Brain microvascular endothelial cell (primary cell): ENCODE measurements around the gene RNF217.
"Not testable (repeated sequence)": the region's sequence is repeated elsewhere in the genome, so short reads cannot be mapped to it uniquely, and the experiment has no call there.

ENCODE experiments used
- DNase-seq: peaks from one replicate; pipeline ENCODE4 v3.0.0-alpha.2; 2020
- H3K27ac ChIP-seq: fragments of 250-450 bp; sonication (Bioruptor Pico); 2 replicates; pipeline ENCODE4 v1.5.1; 2020; ENCODE audit warnings: mild to moderate bottlenecking, moderate library complexity
- H3K27me3 ChIP-seq: fragments of 250-450 bp; sonication (Bioruptor Pico); replicated peaks from 2 replicates; pipeline ENCODE4 v1.5.1; 2020; ENCODE audit warnings: mild to moderate bottlenecking
- H3K36me3 ChIP-seq: fragments of 250-450 bp; sonication (Bioruptor Pico); replicated peaks from 2 replicates; pipeline ENCODE4 v1.5.1; 2020; ENCODE audit warnings: mild to moderate bottlenecking
- H3K4me3 ChIP-seq: 2 replicates; pipeline ENCODE4 v1.5.1; 2011; ENCODE audit warnings: low read depth, mild to moderate bottlenecking, control low read depth, low read length, moderate library complexity
- in situ Hi-C: cut with HindIII; loops from 2 replicates; pipeline ENCODE4 v1.10.0; 2017; ENCODE audit warnings: low sequenced_read_pairs, low pct_ligation_motif_present
- TF ChIP-seq, protein P1 (sequence below): IDR thresholded peaks from 2 replicates; pipeline ENCODE4 v1.5.1; 2011; ENCODE audit warnings: low read depth, mild to moderate bottlenecking, moderate library complexity, low read length, control low read depth, inconsistent platforms; ENCODE audit errors: missing control alignments

RNF217 gene

DNA sequence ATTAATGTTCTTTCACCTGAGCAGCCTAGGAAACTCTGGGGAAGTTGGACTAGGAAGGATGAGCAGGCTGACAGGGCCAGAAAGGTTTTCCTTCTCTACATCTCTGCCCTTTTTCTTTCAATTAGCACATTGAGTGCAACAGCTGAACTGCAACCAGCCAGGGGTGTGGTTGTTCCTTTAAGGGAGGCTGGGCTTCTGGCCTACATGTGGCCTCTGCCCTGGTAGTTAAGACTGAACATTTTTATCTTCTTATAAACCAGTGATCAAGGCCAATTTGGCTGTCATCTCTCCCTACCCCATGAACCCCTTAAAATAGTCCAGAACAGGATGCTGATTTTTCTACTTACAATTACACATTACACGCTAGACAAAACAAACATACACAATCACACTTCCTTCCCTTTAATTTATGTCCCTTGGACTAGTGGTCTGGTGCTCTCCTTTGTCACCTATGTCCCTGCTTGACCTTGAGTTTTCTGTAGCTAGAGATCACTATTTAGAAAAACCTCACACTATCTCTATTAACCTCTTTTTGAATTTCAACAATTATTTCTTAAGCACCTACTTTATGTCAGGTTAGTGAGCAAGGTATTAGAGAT lies 60.3 kb downstream of the RNF217 start:
- no peaks in the 10 kb centered on the region for H3K27me3 ChIP-seq
- H3K4me3 ChIP-seq = no peak overlapping the region
- DNase-seq = no peak
- TF ChIP-seq, protein P1, sequence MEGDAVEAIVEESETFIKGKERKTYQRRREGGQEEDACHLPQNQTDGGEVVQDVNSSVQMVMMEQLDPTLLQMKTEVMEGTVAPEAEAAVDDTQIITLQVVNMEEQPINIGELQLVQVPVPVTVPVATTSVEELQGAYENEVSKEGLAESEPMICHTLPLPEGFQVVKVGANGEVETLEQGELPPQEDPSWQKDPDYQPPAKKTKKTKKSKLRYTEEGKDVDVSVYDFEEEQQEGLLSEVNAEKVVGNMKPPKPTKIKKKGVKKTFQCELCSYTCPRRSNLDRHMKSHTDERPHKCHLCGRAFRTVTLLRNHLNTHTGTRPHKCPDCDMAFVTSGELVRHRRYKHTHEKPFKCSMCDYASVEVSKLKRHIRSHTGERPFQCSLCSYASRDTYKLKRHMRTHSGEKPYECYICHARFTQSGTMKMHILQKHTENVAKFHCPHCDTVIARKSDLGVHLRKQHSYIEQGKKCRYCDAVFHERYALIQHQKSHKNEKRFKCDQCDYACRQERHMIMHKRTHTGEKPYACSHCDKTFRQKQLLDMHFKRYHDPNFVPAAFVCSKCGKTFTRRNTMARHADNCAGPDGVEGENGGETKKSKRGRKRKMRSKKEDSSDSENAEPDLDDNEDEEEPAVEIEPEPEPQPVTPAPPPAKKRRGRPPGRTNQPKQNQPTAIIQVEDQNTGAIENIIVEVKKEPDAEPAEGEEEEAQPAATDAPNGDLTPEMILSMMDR = no peak
- in situ Hi-C loops = no loop called here
- H3K27ac ChIP-seq = no peak overlapping the region
- no peaks in the 10 kb centered on the region for H3K36me3 ChIP-seq

DNA sequence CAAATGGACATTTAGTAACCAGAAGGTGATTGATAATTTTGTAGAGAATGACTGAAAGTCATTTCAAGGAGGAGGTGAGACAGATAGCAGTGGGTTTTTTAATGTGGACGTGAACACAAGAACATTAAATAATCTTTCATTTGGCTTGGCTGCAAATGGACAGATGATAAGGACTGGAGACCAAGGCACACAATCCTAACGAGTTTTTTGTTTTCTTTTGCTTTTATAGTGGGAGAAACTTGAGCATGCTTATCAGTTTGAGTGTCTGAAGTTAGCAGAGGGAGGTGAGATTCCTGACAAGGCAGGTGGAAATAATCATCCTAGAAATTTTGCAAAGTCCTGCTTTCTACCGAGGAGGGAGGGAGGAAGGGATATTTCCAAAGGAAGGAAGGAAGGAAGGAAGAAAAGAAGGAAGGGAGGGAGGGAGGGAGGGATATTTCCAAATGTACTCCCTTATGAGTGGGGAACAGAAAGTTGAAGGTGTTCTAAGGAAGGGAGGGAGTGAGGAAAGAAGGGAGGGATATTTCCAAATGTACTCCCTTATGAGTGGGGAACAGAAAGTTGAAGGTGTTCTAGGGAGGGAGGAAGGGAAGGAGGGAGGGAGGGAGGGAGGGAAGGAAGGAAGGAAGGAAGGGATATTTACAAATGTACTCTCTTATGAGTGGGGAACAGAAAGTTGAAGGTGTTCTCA lies 63.1 kb downstream of the RNF217 start:
- in situ Hi-C loops = no loop called here

DNA sequence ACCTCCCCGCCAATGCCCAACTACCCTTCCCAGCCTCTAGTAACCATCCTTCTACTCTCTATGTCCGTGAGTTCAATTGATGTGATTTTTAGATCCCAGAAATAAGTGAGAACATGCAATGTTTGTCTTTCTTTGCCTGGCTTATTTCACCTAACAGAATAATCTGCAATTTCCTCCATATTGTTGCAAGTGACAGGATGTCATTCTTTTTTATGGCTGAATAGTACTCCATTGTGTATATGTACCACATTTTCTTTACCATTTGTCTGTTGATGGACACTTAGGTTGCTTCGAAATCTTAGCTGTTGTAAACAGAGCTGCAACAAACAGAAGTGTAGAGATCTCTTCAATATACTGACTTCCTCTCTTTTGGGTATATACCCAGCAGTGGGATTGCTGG lies 65.0 kb downstream of the RNF217 start:
- Histone ChIP-seq H3K36me3 (no peaks in the 10 kb centered on the region), H3K27ac (no peak overlapping the region), H3K4me3 (no peak overlapping the region), H3K27me3 (no peaks in the 10 kb centered on the region)
- no peak for DNase-seq
- in situ Hi-C loops = no loop called here
- TF ChIP-seq, protein P1 = no peak

More for the DNA sequence above, 63.1 kb downstream of the RNF217 start:
- H3K27ac ChIP-seq = no peak overlapping the region
- H3K27me3 ChIP-seq = no peaks in the 10 kb centered on the region
- H3K36me3 ChIP-seq = no peaks in the 10 kb centered on the region
- no peak for DNase-seq
- TF ChIP-seq, protein P1 = no peak
- no peak overlapping the region for H3K4me3 ChIP-seq

DNA sequence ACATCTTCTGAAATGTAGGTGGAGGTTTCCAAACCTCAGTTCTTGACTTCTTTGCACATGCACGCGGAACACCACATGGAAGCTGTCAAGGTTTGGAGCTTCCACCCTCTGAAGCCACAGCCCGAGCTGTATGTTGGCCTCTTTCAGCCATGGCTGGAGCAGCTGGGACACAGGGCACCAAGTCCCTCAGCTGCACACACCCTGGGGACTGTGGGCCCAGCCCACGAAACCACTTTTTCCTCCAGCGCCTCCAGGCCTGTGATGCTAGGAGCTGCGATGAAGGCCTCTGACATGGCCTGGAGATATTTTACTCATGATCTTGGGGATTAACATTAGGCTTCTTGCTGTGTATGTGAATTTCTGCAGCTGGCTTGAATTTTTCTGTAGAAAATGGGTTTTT lies 68.7 kb downstream of the RNF217 start:
- no peak overlapping the region for H3K27ac ChIP-seq
- no peaks in the 10 kb centered on the region for H3K27me3 ChIP-seq
- TF ChIP-seq, protein P1 = no peak
- H3K36me3 ChIP-seq = no peaks in the 10 kb centered on the region
- no peak for DNase-seq
- in situ Hi-C loops = no loop called here
- no peak overlapping the region for H3K4me3 ChIP-seq

DNA sequence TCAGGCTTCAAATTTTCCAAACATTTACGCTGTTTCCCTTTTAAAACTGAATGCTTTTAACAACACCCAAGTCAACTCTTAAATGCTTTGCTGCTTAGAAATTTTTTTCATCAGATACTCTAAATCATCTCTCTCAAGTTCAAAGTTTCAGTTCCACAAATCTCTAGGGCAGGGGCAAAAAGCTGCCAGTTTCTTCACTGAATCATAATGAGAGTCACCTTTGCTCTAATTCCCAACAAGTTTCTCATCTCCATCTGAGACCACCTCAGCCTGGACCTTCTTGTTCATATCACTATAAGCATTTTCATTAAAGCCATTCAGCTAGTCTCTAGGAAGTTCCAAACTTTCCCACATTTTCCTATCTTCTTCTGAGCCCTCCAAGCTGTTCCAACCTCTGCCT lies 69.1 kb downstream of the RNF217 start:
- TF ChIP-seq, protein P1 = no peak

DNA sequence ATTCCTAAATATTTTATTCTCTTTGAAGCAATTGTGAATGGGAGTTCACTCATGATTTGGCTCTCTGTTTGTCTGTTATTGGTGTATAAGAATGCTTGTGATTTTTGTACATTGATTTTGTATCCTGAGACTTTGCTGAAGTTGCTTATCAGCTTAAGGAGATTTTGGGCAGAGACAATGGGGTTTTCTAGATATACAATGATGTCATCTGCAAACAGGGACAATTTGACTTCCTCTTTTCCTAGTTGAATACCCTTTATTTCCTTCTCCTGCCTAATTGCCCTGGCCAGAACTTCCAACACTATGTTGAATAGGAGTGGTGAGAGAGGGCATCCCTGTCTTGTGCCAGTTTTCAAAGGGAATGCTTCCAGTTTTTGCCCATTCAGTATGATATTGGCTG lies 72.7 kb downstream of the RNF217 start:
- H3K27ac ChIP-seq, H3K27me3 ChIP-seq, H3K36me3 ChIP-seq, H3K4me3 ChIP-seq, in situ Hi-C loops, DNase-seq: not testable (repeated sequence)

More for the DNA sequence above, 69.1 kb downstream of the RNF217 start:
- in situ Hi-C loops = no loop called here
- no peaks in the 10 kb centered on the region for H3K36me3 ChIP-seq
- DNase-seq = no peak
- H3K27me3 ChIP-seq = no peaks in the 10 kb centered on the region
- H3K4me3 ChIP-seq = no peak overlapping the region
- no peak overlapping the region for H3K27ac ChIP-seq

DNA sequence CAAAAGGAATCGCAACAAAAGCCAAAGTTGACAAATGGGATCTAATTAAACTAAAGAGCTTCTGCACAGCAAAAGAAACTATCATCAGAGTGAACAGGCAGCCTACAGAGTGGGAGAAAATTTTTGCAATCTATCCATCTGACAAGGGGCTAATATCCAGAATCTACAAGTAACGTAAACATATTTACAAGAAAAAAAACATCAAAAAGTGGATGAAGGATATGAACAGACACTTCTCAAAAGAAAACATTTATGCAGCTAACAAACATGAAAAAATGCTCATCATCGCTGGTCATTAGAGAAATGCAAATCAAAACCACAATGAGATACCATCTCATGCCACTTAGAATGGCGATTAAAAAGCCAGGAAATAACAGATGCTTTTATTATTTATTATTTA lies 74.2 kb downstream of the RNF217 start:
- H3K27ac ChIP-seq, in situ Hi-C loops, H3K27me3 ChIP-seq, H3K4me3 ChIP-seq, DNase-seq, H3K36me3 ChIP-seq: not testable (repeated sequence)
